GM13976 (cell line): ENCODE measurements around the gene MLLT3.

Experiments
- DNase-seq: peaks from one replicate; pipeline ENCODE4 v3.0.0; 2012; ENCODE audit warnings: low spot score
- CTCF ChIP-seq: IDR thresholded peaks from 2 replicates; pipeline ENCODE4 v1.5.1; 2012; ENCODE audit warnings: borderline replicate concordance, mild to moderate bottlenecking; ENCODE audit not compliant: insufficient read depth; ENCODE audit errors: extremely low read depth, missing control alignments, control extremely low read depth
- in situ Hi-C: fragments of 300-500 bp; cut with MboI; formaldehyde crosslinking; loops from one replicate; pipeline ENCODE4 v1.12.0; 2022; ENCODE audit warnings: low sequenced_read_pairs, mixed read lengths, inconsistent platforms; ENCODE audit not compliant: unreplicated experiment

The MLLT3 gene

GRCh38 chr9:20322212-20322611, 300.1 kb downstream of the MLLT3 start:
- in situ Hi-C loops: no loop called here
- no peak for DNase-seq
- no peak for TF ChIP-seq CTCF

- DNase-seq: no peak
- no peak for TF ChIP-seq CTCF
- in situ Hi-C loops: no loop called here
Observed at GRCh38 chr9:20321423-20322082, 300.7 kb downstream of the MLLT3 start.

GRCh38 chr9:20320921-20321320, 301.4 kb downstream of the MLLT3 start:
- no peak for DNase-seq
- no peak for TF ChIP-seq CTCF
- in situ Hi-C loops: no loop called here

GRCh38 chr9:20319641-20320337, 302.5 kb downstream of the MLLT3 start:
- no peak for TF ChIP-seq CTCF
- in situ Hi-C loops: no loop called here
- no peak for DNase-seq

GRCh38 chr9:20319241-20319640, 303.1 kb downstream of the MLLT3 start:
- no peak for TF ChIP-seq CTCF
- in situ Hi-C loops: no loop called here
- DNase-seq: no peak

GRCh38 chr9:20317701-20318100, 304.6 kb downstream of the MLLT3 start:
- no peak for TF ChIP-seq CTCF
- in situ Hi-C loops: no loop called here
- no peak for DNase-seq

GRCh38 chr9:20316372-20316771, 305.9 kb downstream of the MLLT3 start:
- TF ChIP-seq CTCF: no peak
- in situ Hi-C loops: no loop called here
- DNase-seq: no peak
